GM13977 (cell line): Measurements from ENCODE around the gene CLCN1.

Source experiments
- DNase-seq: peaks from one replicate; pipeline ENCODE4 v3.0.0; 2012; ENCODE audit warnings: low spot score
- CTCF ChIP-seq: IDR thresholded peaks from 2 replicates; pipeline ENCODE4 v1.5.1; 2012; ENCODE audit warnings: mild to moderate bottlenecking, control low read depth; ENCODE audit not compliant: insufficient read depth; ENCODE audit errors: extremely low read depth, missing control alignments
- in situ Hi-C: fragments of 300-500 bp; cut with MboI; formaldehyde crosslinking; loops from one replicate; pipeline ENCODE4 v1.12.0; 2022; ENCODE audit warnings: low sequenced_read_pairs, low pct_unique_long_range_greater_than_20kb, mixed read lengths, inconsistent platforms; ENCODE audit not compliant: unreplicated experiment

Gene CLCN1

GRCh38 chr7:143351574-143351973, 35.7 kb downstream of the CLCN1 start:
- no peak for DNase-seq
- TF ChIP-seq CTCF = no peak
- in situ Hi-C loops = no loop called here

- in situ Hi-C loops = no loop called here
- no peak for TF ChIP-seq CTCF
- no peak for DNase-seq
Observed at GRCh38 chr7:143352531-143353002, 36.7 kb downstream of the CLCN1 start.

- in situ Hi-C loops = no loop called here
- no peak for TF ChIP-seq CTCF
- no peak for DNase-seq
Observed at GRCh38 chr7:143354376-143354775, 38.5 kb downstream of the CLCN1 start.

- in situ Hi-C loops = no loop called here
- no peak for TF ChIP-seq CTCF
- DNase-seq = no peak
Observed at GRCh38 chr7:143354965-143355364, 39.1 kb downstream of the CLCN1 start.

- in situ Hi-C loops = no loop called here
- TF ChIP-seq CTCF = peak; percentile 9
- DNase-seq = no peak
Observed at GRCh38 chr7:143355450-143356385, 39.8 kb downstream of the CLCN1 start.

- in situ Hi-C loops = no loop called here
- TF ChIP-seq CTCF = no peak
- DNase-seq = peak; percentile 9
Observed at GRCh38 chr7:143356414-143357050, 40.6 kb downstream of the CLCN1 start.
